NOMO-1 (cell line): Measurements from ENCODE around the gene CYTH3.

Experiments used
- DNase-seq, 2 experiments: peaks; one replicate each; lab custom pipeline; 2025; ENCODE audit not compliant: unreplicated experiment in 2 of 2; lab: John Stamatoyannopoulos, UW

CYTH3 gene

DNA sequence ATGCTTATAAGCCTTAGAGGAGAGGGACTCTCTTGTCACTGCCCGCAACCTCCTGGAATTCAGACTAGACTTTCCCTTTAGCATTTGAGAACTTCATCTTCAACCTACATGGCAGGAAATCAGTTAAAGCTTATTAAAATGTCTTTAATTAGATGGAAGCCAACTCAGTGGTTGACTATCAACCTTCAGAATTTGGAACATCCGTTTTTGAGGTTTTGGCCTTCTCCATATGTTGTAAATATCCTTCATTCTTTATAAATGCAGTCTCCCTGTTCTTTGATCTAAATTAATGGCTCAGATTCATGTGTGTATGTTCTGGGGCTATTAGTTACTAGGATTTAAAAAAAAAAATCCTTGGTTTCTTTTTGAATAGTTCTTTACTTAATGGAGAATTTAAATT lies 156.2 kb downstream of the CYTH3 start:
- DNase-seq: no peak
